Measurements from ENCODE around the gene PAPPA. TPM values are rescaled to one million over a fixed set of nuclear protein-coding genes. Genes with fewer than 3 reads are reported as not detected.

Gene PAPPA
- total and polyA plus RNA-seq, 2 of the 8 experiments (the other 6 are each of a cell fraction or from before 2014, with no cell fraction given) = 0.18 to 0.63 TPM

GRCh38 chr9:116213693-116214047 lies 60.1 kb downstream of the PAPPA start (continued):
- TF ChIP-seq USF2 (IDR thresholded peaks at IDR 0.05; ENCODE audit: low read length) (no peak), ASH2L (IDR thresholded peaks at IDR 0.05; ENCODE audit: low read length) (no peak), SIX5 (IDR thresholded peaks at IDR 0.05; ENCODE audit: low read depth, low read length) (no peak), JUN (IDR thresholded peaks at IDR 0.05; ENCODE audit: low read depth, low read length) (no peak), BCL11A (IDR thresholded peaks at IDR 0.05; ENCODE audit: low read depth in 2 of 2, low read length in 2 of 2) (no peak)
- TF ChIP-seq, protein P1, sequence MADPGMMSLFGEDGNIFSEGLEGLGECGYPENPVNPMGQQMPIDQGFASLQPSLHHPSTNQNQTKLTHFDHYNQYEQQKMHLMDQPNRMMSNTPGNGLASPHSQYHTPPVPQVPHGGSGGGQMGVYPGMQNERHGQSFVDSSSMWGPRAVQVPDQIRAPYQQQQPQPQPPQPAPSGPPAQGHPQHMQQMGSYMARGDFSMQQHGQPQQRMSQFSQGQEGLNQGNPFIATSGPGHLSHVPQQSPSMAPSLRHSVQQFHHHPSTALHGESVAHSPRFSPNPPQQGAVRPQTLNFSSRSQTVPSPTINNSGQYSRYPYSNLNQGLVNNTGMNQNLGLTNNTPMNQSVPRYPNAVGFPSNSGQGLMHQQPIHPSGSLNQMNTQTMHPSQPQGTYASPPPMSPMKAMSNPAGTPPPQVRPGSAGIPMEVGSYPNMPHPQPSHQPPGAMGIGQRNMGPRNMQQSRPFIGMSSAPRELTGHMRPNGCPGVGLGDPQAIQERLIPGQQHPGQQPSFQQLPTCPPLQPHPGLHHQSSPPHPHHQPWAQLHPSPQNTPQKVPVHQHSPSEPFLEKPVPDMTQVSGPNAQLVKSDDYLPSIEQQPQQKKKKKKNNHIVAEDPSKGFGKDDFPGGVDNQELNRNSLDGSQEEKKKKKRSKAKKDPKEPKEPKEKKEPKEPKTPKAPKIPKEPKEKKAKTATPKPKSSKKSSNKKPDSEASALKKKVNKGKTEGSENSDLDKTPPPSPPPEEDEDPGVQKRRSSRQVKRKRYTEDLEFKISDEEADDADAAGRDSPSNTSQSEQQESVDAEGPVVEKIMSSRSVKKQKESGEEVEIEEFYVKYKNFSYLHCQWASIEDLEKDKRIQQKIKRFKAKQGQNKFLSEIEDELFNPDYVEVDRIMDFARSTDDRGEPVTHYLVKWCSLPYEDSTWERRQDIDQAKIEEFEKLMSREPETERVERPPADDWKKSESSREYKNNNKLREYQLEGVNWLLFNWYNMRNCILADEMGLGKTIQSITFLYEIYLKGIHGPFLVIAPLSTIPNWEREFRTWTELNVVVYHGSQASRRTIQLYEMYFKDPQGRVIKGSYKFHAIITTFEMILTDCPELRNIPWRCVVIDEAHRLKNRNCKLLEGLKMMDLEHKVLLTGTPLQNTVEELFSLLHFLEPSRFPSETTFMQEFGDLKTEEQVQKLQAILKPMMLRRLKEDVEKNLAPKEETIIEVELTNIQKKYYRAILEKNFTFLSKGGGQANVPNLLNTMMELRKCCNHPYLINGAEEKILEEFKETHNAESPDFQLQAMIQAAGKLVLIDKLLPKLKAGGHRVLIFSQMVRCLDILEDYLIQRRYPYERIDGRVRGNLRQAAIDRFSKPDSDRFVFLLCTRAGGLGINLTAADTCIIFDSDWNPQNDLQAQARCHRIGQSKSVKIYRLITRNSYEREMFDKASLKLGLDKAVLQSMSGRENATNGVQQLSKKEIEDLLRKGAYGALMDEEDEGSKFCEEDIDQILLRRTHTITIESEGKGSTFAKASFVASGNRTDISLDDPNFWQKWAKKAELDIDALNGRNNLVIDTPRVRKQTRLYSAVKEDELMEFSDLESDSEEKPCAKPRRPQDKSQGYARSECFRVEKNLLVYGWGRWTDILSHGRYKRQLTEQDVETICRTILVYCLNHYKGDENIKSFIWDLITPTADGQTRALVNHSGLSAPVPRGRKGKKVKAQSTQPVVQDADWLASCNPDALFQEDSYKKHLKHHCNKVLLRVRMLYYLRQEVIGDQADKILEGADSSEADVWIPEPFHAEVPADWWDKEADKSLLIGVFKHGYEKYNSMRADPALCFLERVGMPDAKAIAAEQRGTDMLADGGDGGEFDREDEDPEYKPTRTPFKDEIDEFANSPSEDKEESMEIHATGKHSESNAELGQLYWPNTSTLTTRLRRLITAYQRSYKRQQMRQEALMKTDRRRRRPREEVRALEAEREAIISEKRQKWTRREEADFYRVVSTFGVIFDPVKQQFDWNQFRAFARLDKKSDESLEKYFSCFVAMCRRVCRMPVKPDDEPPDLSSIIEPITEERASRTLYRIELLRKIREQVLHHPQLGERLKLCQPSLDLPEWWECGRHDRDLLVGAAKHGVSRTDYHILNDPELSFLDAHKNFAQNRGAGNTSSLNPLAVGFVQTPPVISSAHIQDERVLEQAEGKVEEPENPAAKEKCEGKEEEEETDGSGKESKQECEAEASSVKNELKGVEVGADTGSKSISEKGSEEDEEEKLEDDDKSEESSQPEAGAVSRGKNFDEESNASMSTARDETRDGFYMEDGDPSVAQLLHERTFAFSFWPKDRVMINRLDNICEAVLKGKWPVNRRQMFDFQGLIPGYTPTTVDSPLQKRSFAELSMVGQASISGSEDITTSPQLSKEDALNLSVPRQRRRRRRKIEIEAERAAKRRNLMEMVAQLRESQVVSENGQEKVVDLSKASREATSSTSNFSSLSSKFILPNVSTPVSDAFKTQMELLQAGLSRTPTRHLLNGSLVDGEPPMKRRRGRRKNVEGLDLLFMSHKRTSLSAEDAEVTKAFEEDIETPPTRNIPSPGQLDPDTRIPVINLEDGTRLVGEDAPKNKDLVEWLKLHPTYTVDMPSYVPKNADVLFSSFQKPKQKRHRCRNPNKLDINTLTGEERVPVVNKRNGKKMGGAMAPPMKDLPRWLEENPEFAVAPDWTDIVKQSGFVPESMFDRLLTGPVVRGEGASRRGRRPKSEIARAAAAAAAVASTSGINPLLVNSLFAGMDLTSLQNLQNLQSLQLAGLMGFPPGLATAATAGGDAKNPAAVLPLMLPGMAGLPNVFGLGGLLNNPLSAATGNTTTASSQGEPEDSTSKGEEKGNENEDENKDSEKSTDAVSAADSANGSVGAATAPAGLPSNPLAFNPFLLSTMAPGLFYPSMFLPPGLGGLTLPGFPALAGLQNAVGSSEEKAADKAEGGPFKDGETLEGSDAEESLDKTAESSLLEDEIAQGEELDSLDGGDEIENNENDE (IDR thresholded peaks at IDR 0.05; ENCODE audit: insufficient replicate concordance, low read length) = no peak

All from H1 (cell line).